ENCODE results near the gene MTARC1. TPM values are rescaled to one million over a fixed set of nuclear protein-coding genes. Genes with fewer than 3 reads are reported as not detected.

Gene MTARC1
- total and polyA plus RNA-seq, 2 donors (not counting 1 experiment from before 2014, with no cell fraction given): 0.49 to 2.9 TPM

- no peak overlapping the region for H3K27ac ChIP-seq (ENCODE audit: low read length in 2 of 2)
- Mint-ChIP-seq H3K4me1 (no peaks in the 10 kb centered on the region), H3K4me3 (no peak overlapping the region), H3K27me3 (no peaks in the 10 kb centered on the region), H3K9me3 (ENCODE audit: insufficient read depth) (no peaks in the 10 kb centered on the region), H3K27ac (no peak overlapping the region)
- no peak overlapping the region for H3K4me3 ChIP-seq (ENCODE audit: control extremely low read depth in 1 of 5, extremely low read depth in 1 of 5, insufficient read depth in 1 of 5, low read depth in 2 of 5, low read length in 4 of 5)
- TF ChIP-seq CTCF (IDR thresholded peaks at IDR 0.05) (peak; percentile 87), EZH2 (IDR thresholded peaks at IDR 0.05; ENCODE audit: borderline replicate concordance, insufficient read depth, low read depth, low read length, poor library complexity, severe bottlenecking) (no peak)
- no peaks in the 10 kb centered on the region for H3K79me2 ChIP-seq (ENCODE audit: control insufficient read depth, insufficient read depth, low read length)
- H2AFZ ChIP-seq (ENCODE audit: insufficient read depth, low read depth, low read length, poor library complexity, severe bottlenecking): no peak overlapping the region
- H3K36me3 ChIP-seq (replicated peaks in 1 of 2; ENCODE audit: control extremely low read depth in 1 of 2, control insufficient read depth in 1 of 2, extremely low read depth in 1 of 2, insufficient read depth in 2 of 2, low read length in 1 of 2): no peaks in the 10 kb centered on the region
- no peak overlapping the region for H3K4me2 ChIP-seq (replicated peaks; ENCODE audit: low read depth, low read length, poor library complexity, severe bottlenecking)
- H3K9ac ChIP-seq (ENCODE audit: low read length): no peak overlapping the region
- H4K20me1 ChIP-seq (ENCODE audit: control insufficient read depth, insufficient read depth, low read length, poor library complexity, severe bottlenecking): no peaks in the 10 kb centered on the region
- DNase-seq: peak; percentile 44
- H3K27me3 ChIP-seq (replicated peaks in 1 of 4; ENCODE audit: control extremely low read depth in 1 of 4, control insufficient read depth in 3 of 4, insufficient read depth in 4 of 4, low read length in 3 of 4): peaks cover 0 to 2% (median 0%) of the 10 kb centered on the region in 4 experiments
- 89% methylated on average over 8 of the region's 10 CpGs for WGBS (ENCODE audit: insufficient coverage)
- no peaks in the 10 kb centered on the region for H3K4me1 ChIP-seq (ENCODE audit: control insufficient read depth in 2 of 2, insufficient read depth in 2 of 2, low read length in 2 of 2)
- CTCF ChIA-PET: interaction anchor here (0.6 to 1.4 kb wide), 8 partner anchors 123 to 1652 kb away, joined by 3 to 5 read pairs (median 3); no protein-coding TSS in a partner anchor
- ATAC-seq (ENCODE audit: low read depth): no peak
- H3K9me3 ChIP-seq (ENCODE audit: control extremely low read depth in 1 of 3, control insufficient read depth in 2 of 3, insufficient read depth in 1 of 3, low read length in 2 of 3): no peaks in the 10 kb centered on the region
- intact Hi-C loops (cut with micrococcal nuclease): no loop called here
- POLR2A ChIA-PET: no interaction called here
Measured at GRCh38 chr1:220803401-220804201, 16.9 kb downstream of the MTARC1 start.

DNA sequence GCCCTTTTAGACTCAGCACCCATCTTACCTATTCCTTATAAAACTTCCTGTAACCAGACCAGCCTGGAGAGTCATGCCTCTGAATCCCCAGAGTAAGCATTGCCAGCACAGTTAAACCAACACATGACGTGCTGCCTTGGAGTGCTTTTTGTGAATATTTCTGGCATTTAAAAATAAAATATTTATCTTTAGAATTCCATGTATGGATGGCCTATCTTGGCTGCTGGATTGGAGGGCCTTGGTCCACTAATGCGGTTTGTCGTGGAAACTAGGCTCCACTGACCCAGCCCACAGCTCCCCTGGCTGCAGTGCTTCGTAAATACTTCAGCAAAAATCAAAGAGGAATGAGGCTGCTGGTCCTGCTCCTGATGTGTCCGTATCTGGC lies 17.5 kb downstream of the MTARC1 start:
- no peak overlapping the region for H3K9ac ChIP-seq (ENCODE audit: low read length)
- H3K27me3 ChIP-seq (replicated peaks in 1 of 4; ENCODE audit: control extremely low read depth in 1 of 4, control insufficient read depth in 3 of 4, insufficient read depth in 4 of 4, low read length in 3 of 4): peaks cover 0 to 2% (median 0%) of the 10 kb centered on the region in 4 experiments
- WGBS (ENCODE audit: insufficient coverage): 92% methylated on average over 3 of the region's 5 CpGs
- H3K9me3 ChIP-seq (ENCODE audit: control extremely low read depth in 1 of 3, control insufficient read depth in 2 of 3, insufficient read depth in 1 of 3, low read length in 2 of 3): no peaks in the 10 kb centered on the region
- no peak overlapping the region for H3K4me2 ChIP-seq (replicated peaks; ENCODE audit: low read depth, low read length, poor library complexity, severe bottlenecking)
- no peak overlapping the region for H3K27ac ChIP-seq (ENCODE audit: low read length in 2 of 2)
- no peak overlapping the region for H2AFZ ChIP-seq (ENCODE audit: insufficient read depth, low read depth, low read length, poor library complexity, severe bottlenecking)
- intact Hi-C loops (cut with micrococcal nuclease): no loop called here
- no peaks in the 10 kb centered on the region for H3K36me3 ChIP-seq (replicated peaks in 1 of 2; ENCODE audit: control extremely low read depth in 1 of 2, control insufficient read depth in 1 of 2, extremely low read depth in 1 of 2, insufficient read depth in 2 of 2, low read length in 1 of 2)
- ChIA-PET POLR2A (no interaction called here), CTCF (interaction anchor here (1.0 to 1.4 kb wide), 6 partner anchors 28 to 1651 kb away, joined by 3 to 5 read pairs (median 3); no protein-coding TSS in a partner anchor)
- ATAC-seq (ENCODE audit: low read depth): no peak
- H3K9me3 Mint-ChIP-seq (ENCODE audit: insufficient read depth): no peaks in the 10 kb centered on the region
- TF ChIP-seq EZH2 (IDR thresholded peaks at IDR 0.05; ENCODE audit: borderline replicate concordance, insufficient read depth, low read depth, low read length, poor library complexity, severe bottlenecking) (no peak), CTCF (IDR thresholded peaks at IDR 0.05) (no peak)
- no peak overlapping the region for H3K4me3 ChIP-seq (ENCODE audit: control extremely low read depth in 1 of 5, extremely low read depth in 1 of 5, insufficient read depth in 1 of 5, low read depth in 2 of 5, low read length in 4 of 5)
- no peaks in the 10 kb centered on the region for H3K4me1 Mint-ChIP-seq
- H3K27me3 Mint-ChIP-seq: no peaks in the 10 kb centered on the region
- H3K4me1 ChIP-seq (ENCODE audit: control insufficient read depth in 2 of 2, insufficient read depth in 2 of 2, low read length in 2 of 2): no peaks in the 10 kb centered on the region
- no peak for DNase-seq
- H3K27ac Mint-ChIP-seq: no peak overlapping the region
- no peaks in the 10 kb centered on the region for H4K20me1 ChIP-seq (ENCODE audit: control insufficient read depth, insufficient read depth, low read length, poor library complexity, severe bottlenecking)
- no peaks in the 10 kb centered on the region for H3K79me2 ChIP-seq (ENCODE audit: control insufficient read depth, insufficient read depth, low read length)
- H3K4me3 Mint-ChIP-seq: no peak overlapping the region

Data from B cell (primary cell).